Measurements from ENCODE around the gene SERPINB1. TPM values are rescaled to one million over a fixed set of nuclear protein-coding genes. Genes with fewer than 3 reads are reported as not detected.

Gene SERPINB1
- polyA plus RNA-seq, 1 of the 3 experiments (the other 2 are of a cell fraction), result 9.4 TPM

GRCh38 chr6:2820415-2820814 is 21.2 kb downstream of the SERPINB1 start:
- no peaks in the 10 kb centered on the region for H3K9me2 ChIP-seq
- H3K4me2 ChIP-seq, result no peak overlapping the region
- ChIA-PET POLR2A (no interaction called here), CTCF (interaction anchor here (0.6 to 1.4 kb wide), 2 partner anchors 8 to 154 kb away, joined by 3 read pairs; no protein-coding TSS in a partner anchor)
- H3K27ac ChIP-seq (ENCODE audit: low read depth in 2 of 2, low read length in 1 of 2), result no peak overlapping the region
- H2AFZ ChIP-seq (ENCODE audit: low read depth), result no peak overlapping the region
- H3K79me2 ChIP-seq (ENCODE audit: insufficient read depth), result no peaks in the 10 kb centered on the region
- no peaks in the 10 kb centered on the region for H3K27me3 ChIP-seq (ENCODE audit: insufficient read depth)
- no peak overlapping the region for H3K4me3 ChIP-seq (ENCODE audit: low read depth in 2 of 2, low read length in 1 of 2)
- H4K20me1 ChIP-seq (ENCODE audit: insufficient read depth), result no peaks in the 10 kb centered on the region
- DNase-seq, result no peak
- no peaks in the 10 kb centered on the region; the same call in 1 of the 2 replicates for H3K9me3 ChIP-seq
- H3K9ac ChIP-seq, result no peak overlapping the region
- TF ChIP-seq IRF3 (IDR thresholded peaks at IDR 0.05; ENCODE audit: low read depth, low read length) (no peak), RXRA (IDR thresholded peaks at IDR 0.05; ENCODE audit: borderline replicate concordance, low read depth) (no peak), MXI1 (IDR thresholded peaks at IDR 0.05; ENCODE audit: low read depth, low read length) (no peak), TAF1 (IDR thresholded peaks at IDR 0.05; ENCODE audit: borderline replicate concordance, low read depth, low read length) (no peak)
- no peaks in the 10 kb centered on the region; a peak in 2 of 4 replicates for H3K4me1 ChIP-seq (ENCODE audit: control insufficient read depth in 1 of 2, insufficient read depth in 2 of 2, low read depth in 1 of 2, low read length in 1 of 2)
- no peaks in the 10 kb centered on the region for H3K36me3 ChIP-seq (replicated peaks in 1 of 2; ENCODE audit: control insufficient read depth in 1 of 2, insufficient read depth in 2 of 2, low read length in 1 of 2)
- no peaks in the 10 kb centered on the region for H3F3A ChIP-seq (replicated peaks; ENCODE audit: insufficient read depth)
- WGBS (ENCODE audit: low lambda C conversion rate), result 64% methylated on average over 2 of the region's 2 CpGs

GRCh38 chr6:2819978-2820377 is 21.7 kb downstream of the SERPINB1 start:
- H3K79me2 ChIP-seq (ENCODE audit: insufficient read depth), result no peaks in the 10 kb centered on the region
- DNase-seq, result no peak
- no peak overlapping the region for H3K4me3 ChIP-seq (ENCODE audit: low read depth in 2 of 2, low read length in 1 of 2)
- TF ChIP-seq FOXM1 (IDR thresholded peaks at IDR 0.05; ENCODE audit: low read depth) (no peak), REST (IDR thresholded peaks at IDR 0.05; ENCODE audit: low read depth, low read length) (no peak), USF1 (IDR thresholded peaks at IDR 0.05; ENCODE audit: borderline replicate concordance, low read depth) (no peak), JUND (IDR thresholded peaks at IDR 0.05) (no peak), NFIC (IDR thresholded peaks at IDR 0.05; ENCODE audit: borderline replicate concordance) (no peak), ELF1 (IDR thresholded peaks at IDR 0.05) (no peak), TCF12 (IDR thresholded peaks at IDR 0.05) (no peak), MAX (IDR thresholded peaks at IDR 0.05; ENCODE audit: low read depth) (no peak), POLR2AphosphoS5 (IDR thresholded peaks at IDR 0.05; ENCODE audit: low read depth, low read length) (no peak), TAF1 (IDR thresholded peaks at IDR 0.05; ENCODE audit: borderline replicate concordance, low read depth, low read length) (no peak), SIN3A (IDR thresholded peaks at IDR 0.05; ENCODE audit: borderline replicate concordance, low read depth, low read length) (no peak), EZH2phosphoT487 (IDR thresholded peaks at IDR 0.05; ENCODE audit: borderline replicate concordance, low read depth) (no peak), IRF3 (IDR thresholded peaks at IDR 0.05; ENCODE audit: low read depth, low read length) (no peak), USF2 (IDR thresholded peaks at IDR 0.05; ENCODE audit: borderline replicate concordance, low read depth, low read length) (no peak), SMC3 (IDR thresholded peaks at IDR 0.05; ENCODE audit: low read depth, low read length) (no peak), YY1 (IDR thresholded peaks at IDR 0.05; ENCODE audit: low read depth) (no peak), NRF1 (IDR thresholded peaks at IDR 0.05; ENCODE audit: low read depth, low read length) (no peak), RFX5 (IDR thresholded peaks at IDR 0.05; ENCODE audit: low read length) (no peak)
- POLR2A ChIA-PET, result no interaction called here
- CTCF ChIA-PET, result interaction anchor here (0.6 to 1.4 kb wide), 2 partner anchors 9 to 154 kb away, joined by 3 read pairs; no protein-coding TSS in a partner anchor
- no peak overlapping the region for H2AFZ ChIP-seq (ENCODE audit: low read depth)
- no peaks in the 10 kb centered on the region for H3K36me3 ChIP-seq (replicated peaks in 1 of 2; ENCODE audit: control insufficient read depth in 1 of 2, insufficient read depth in 2 of 2, low read length in 1 of 2)
- no peak overlapping the region for H3K9ac ChIP-seq
- H3K27me3 ChIP-seq (ENCODE audit: insufficient read depth), result no peaks in the 10 kb centered on the region
- H3K4me2 ChIP-seq, result no peak overlapping the region
- no peaks in the 10 kb centered on the region; a peak in 2 of 4 replicates for H3K4me1 ChIP-seq (ENCODE audit: control insufficient read depth in 1 of 2, insufficient read depth in 2 of 2, low read depth in 1 of 2, low read length in 1 of 2)
- no peak overlapping the region for H3K27ac ChIP-seq (ENCODE audit: low read depth in 2 of 2, low read length in 1 of 2)
- H3F3A ChIP-seq (replicated peaks; ENCODE audit: insufficient read depth), result no peaks in the 10 kb centered on the region
- 82% methylated on average over 7 of the region's 7 CpGs for WGBS (ENCODE audit: low lambda C conversion rate)
- H3K9me3 ChIP-seq, result no peaks in the 10 kb centered on the region; the same call in 1 of the 2 replicates
- no peaks in the 10 kb centered on the region for H4K20me1 ChIP-seq (ENCODE audit: insufficient read depth)
- H3K9me2 ChIP-seq, result no peaks in the 10 kb centered on the region
